ENCODE results near the gene FOLR1. TPM values are rescaled to one million over a fixed set of nuclear protein-coding genes. Genes with fewer than 3 reads are reported as not detected.

FOLR1 gene
- total RNA-seq, 1 donor from 2014 or later, result not detected

DNA sequence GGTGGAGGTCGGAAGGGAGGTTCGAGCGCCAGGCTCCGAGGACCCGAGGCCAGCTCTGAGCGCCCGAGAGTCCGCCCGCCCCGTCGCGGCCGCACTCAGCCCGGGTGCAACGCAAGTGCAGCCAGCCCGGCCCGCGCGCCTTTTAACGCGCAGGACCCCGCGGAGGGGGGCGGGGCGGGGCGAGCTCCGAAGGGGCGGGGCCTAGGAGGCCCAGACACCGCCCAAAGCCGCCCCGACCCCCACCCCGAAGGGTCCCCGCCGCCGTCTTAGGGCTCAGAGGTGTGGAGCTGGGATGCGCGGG, 52.1 kb downstream of the FOLR1 start, which contains the start of gene PHOX2A:
PHOX2A (minus strand) TSS at position 117 of the 301 bp plus-strand sequence. CDS start 172 bp downstream, outside the sequence.
- H3K4me3 Mint-ChIP-seq, result peak within 1 kb of the TSS; percentile 81
- H3K27me3 Mint-ChIP-seq (ENCODE audit: low read depth), result peaks cover 49% of the 10 kb centered on the region
- H3K36me3 Mint-ChIP-seq (ENCODE audit: low read depth), result peaks cover 13% of the 10 kb centered on the region
- TF ChIP-seq, protein P1, sequence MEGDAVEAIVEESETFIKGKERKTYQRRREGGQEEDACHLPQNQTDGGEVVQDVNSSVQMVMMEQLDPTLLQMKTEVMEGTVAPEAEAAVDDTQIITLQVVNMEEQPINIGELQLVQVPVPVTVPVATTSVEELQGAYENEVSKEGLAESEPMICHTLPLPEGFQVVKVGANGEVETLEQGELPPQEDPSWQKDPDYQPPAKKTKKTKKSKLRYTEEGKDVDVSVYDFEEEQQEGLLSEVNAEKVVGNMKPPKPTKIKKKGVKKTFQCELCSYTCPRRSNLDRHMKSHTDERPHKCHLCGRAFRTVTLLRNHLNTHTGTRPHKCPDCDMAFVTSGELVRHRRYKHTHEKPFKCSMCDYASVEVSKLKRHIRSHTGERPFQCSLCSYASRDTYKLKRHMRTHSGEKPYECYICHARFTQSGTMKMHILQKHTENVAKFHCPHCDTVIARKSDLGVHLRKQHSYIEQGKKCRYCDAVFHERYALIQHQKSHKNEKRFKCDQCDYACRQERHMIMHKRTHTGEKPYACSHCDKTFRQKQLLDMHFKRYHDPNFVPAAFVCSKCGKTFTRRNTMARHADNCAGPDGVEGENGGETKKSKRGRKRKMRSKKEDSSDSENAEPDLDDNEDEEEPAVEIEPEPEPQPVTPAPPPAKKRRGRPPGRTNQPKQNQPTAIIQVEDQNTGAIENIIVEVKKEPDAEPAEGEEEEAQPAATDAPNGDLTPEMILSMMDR (conservative IDR thresholded peaks at IDR 0.05), result no peak
- H3K9me3 Mint-ChIP-seq, result no peaks in the 10 kb centered on the region
- peak; percentile 28 for DNase-seq (ENCODE audit: low read depth, low spot score)
- peaks cover 22% of the 10 kb centered on the region for H3K4me1 Mint-ChIP-seq
- H3K27ac Mint-ChIP-seq (ENCODE audit: unreplicated experiment), result no peak within 1 kb of the TSS

- no peak overlapping the region for H3K27ac Mint-ChIP-seq (ENCODE audit: unreplicated experiment)
- H3K4me1 Mint-ChIP-seq, result peaks cover 16% of the 10 kb centered on the region
- TF ChIP-seq, protein P1 (conservative IDR thresholded peaks at IDR 0.05), result no peak
- no peaks in the 10 kb centered on the region for H3K9me3 Mint-ChIP-seq
- H3K36me3 Mint-ChIP-seq (ENCODE audit: low read depth), result peaks cover 13% of the 10 kb centered on the region
- peak overlapping the region; percentile 81 for H3K4me3 Mint-ChIP-seq
- peaks cover 45% of the 10 kb centered on the region for H3K27me3 Mint-ChIP-seq (ENCODE audit: low read depth)
- DNase-seq (ENCODE audit: low read depth, low spot score), result no peak
Measured at GRCh38 chr11:72244361-72245262, 52.7 kb downstream of the FOLR1 start.

GRCh38 chr11:72245263-72245816, 53.4 kb downstream of the FOLR1 start:
- no peaks in the 10 kb centered on the region for H3K9me3 Mint-ChIP-seq

More at GRCh38 chr11:72245263-72245816, 53.4 kb downstream of the FOLR1 start:
- TF ChIP-seq, protein P1 (conservative IDR thresholded peaks at IDR 0.05), result no peak
- Mint-ChIP-seq H3K27ac (ENCODE audit: unreplicated experiment) (no peak overlapping the region), H3K27me3 (ENCODE audit: low read depth) (peaks cover 44% of the 10 kb centered on the region), H3K4me1 (peaks cover 14% of the 10 kb centered on the region), H3K36me3 (ENCODE audit: low read depth) (peaks cover 12% of the 10 kb centered on the region), H3K4me3 (no peak overlapping the region)
- no peak for DNase-seq (ENCODE audit: low read depth, low spot score)

Other genes with a start within 250 kb of the FOLR1 start
- gene IL18BP, start 193.2 kb upstream of the FOLR1 start, total RNA-seq, result 10.7 and 10.8 TPM in 2 replicates
- gene NUMA1, start 111.6 kb upstream of the FOLR1 start, total RNA-seq, result 173 and 179 TPM in 2 replicates
- gene LRRC51, start 111.3 kb upstream of the FOLR1 start, total RNA-seq, result 11.6 and 13.5 TPM in 2 replicates
- gene LAMTOR1, start 88.8 kb upstream of the FOLR1 start, total RNA-seq, result 79.1 and 79.6 TPM in 2 replicates
- not detected in 2 replicates for gene TOMT, start 86.2 kb upstream of the FOLR1 start, total RNA-seq
- gene ANAPC15, start 79.4 kb upstream of the FOLR1 start, total RNA-seq, result 68.4 and 74.5 TPM in 2 replicates
- gene FOLR3, start 56.4 kb upstream of the FOLR1 start, total RNA-seq, result not detected in 2 replicates
- not detected in 2 replicates for gene FOLR2, start 24.7 kb downstream of the FOLR1 start, total RNA-seq
- 242 and 247 TPM in 2 replicates for gene INPPL1, start 32.6 kb downstream of the FOLR1 start, total RNA-seq
- gene PHOX2A, start 52.0 kb downstream of the FOLR1 start, total RNA-seq, result 5.1 and 5.6 TPM in 2 replicates
- gene CLPB, start 242.4 kb downstream of the FOLR1 start, total RNA-seq, result 32.1 and 33.5 TPM in 2 replicates

Measured in neural crest cell (in vitro differentiated cells).